HG02759 (cell line): Measurements from ENCODE around the gene PRSS21.

Source experiments
- ATAC-seq: cut with Tn5 transposase; IDR thresholded peaks from one replicate; pipeline ENCODE4 v1.9.1; 2021; ENCODE audit warnings: mild to moderate bottlenecking, moderate library complexity; ENCODE audit not compliant: unreplicated experiment

Gene PRSS21

DNA sequence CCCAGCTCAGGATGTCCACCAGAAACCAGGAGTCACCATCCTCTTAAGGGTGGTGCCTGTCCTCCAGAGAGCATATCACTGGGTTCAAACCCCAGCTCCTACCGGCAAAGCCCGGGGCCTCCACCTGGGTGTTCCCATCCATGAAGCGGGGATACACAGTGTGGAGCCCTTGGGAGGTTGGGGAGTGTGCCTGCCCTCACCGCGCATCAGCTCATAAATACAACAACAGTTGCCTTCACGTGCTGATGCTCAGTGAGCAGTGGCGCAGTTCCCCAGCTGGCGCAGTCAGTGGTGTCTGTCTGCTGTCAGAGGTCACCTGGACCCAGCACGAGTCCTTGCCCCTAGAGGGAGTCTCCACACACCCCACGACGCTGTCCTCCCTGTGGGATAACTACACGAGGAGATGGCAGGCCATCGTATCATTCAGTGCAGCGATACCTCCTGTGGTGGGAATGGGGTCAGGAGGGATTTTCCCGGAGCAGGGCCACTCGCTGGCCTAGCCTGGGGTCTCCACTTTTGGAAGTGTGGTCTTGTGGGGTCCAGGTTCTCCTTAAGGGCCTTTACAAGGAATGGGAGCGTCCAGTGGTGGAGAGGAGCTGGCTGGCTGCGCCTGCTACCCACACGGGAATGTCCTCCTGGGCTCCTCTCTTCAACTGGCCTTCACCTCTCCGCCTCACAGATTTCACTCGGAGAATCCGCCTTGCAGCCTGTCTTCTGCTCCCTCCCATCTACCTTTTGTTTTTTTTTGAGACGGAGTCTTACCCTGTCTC is 37.7 kb upstream of the PRSS21 start:
- no peak for ATAC-seq

DNA sequence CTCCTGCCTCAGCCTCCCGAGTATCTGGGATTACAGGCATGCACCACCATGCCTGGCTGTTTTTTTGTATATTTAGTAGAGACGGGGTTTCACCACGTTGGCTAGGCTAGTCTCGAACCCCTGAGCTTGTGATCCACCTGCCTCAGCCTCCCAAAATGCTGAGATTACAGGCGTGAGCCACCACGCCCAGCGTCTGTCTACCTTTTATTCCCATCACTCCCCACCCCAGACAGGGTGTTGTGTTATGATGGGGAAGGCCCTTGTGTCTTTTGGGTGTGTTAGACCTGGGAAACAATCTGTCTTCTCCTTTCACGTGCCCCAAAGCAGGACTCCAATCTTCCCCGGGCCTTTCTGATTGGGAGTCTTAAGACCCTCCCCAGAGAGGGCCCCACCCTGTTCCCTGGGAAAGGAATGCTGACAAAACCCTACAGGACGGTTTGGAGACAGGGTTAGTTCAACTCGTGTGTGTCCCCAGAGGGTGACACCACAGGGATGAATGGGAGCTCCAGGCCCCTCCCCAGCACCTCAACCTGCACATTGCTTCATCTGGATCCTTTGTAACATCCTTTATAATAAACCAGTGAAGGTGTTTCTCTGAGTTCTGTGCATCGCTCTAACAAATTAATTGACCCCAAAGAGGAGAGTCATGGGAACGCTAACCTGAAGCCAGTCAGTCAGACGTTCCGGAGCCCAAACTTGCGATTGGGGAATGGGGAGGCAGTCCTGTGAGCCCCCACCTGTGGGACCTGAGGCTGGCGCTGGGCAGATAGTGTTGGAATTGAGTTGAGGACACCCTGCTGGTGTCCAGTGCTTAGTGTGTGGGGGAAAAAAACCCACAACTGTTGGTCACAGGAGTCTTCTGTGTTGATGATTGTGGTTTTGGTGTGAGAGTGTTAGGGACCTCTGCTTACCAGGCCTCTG is 36.8 kb upstream of the PRSS21 start:
- no peak for ATAC-seq

GRCh38 chr16:2782583-2783351 is 34.3 kb upstream of the PRSS21 start:
- no peak for ATAC-seq

DNA sequence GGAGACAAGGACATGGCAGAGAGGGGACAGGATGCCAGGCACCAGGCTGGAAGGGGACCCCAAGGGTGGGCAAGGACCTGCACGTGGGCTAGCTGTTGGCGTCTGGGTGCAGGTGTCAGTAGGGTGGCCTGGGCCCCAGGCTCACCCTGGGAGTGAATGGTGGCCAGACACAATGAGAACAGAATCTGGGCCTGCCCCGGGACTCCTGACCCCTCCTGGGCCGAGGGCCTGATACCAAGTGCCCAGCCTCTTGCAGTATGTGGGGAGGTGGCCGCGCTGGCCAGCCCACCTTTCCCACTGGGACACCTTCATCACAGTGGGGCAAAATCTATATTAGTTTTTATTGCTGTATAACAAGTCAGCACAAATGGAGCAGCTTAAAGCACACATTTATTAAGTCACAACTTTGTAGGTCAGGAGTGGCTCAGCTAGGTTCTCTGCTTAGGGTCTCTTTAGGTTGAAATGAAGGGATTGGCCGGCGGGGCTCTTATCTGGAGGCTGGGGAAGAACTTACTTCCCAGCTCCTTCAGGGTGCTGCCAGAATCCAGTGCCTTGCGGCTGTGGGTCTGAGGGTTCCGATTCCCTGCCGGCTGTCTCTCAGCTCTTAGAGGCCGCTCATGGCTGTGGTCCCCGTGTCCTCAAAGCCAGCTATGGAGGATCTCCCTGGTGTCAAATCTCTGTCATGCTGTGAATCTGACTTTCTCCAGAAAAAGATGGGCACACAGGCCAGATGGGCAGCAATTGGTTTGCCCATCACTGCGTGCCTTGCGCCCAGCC is 33.3 kb upstream of the PRSS21 start:
- no peak for ATAC-seq

GRCh38 chr16:2784358-2785100 is 32.5 kb upstream of the PRSS21 start:
- no peak for ATAC-seq

- ATAC-seq, result no peak
Observed at GRCh38 chr16:2785101-2785991, 31.7 kb upstream of the PRSS21 start.

GRCh38 chr16:2786061-2786825 is 30.8 kb upstream of the PRSS21 start:
- ATAC-seq, result no peak

GRCh38 chr16:2786826-2787151 is 30.2 kb upstream of the PRSS21 start:
- no peak for ATAC-seq

DNA sequence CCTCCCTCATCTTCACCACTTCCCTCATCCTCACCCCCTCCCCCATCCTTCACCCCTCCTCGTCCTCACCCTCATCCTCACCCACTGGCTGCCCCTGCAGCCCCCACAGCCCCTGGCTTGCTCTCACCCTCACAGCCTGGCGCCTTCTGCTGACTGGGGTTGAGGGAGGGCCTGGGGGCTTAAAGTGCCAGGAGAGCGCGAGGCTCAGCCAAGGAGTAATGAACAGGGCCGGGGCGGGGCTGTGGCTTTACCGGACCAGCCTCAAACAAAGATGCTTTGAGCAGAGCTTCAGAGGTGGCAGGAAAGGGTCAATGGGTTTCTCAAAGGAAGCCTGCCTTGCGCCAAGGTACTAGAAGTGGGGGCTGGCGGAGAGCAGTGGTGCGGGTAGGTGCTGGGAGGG is 29.6 kb upstream of the PRSS21 start, which contains the start of gene PRSS33:
Gene PRSS33, minus strand, starts transcription at position 155 of the 400 bp plus-strand sequence. CDS start 1,013 bp downstream, outside the sequence.
- no peak for ATAC-seq

GRCh38 chr16:2787961-2788360 is 29.1 kb upstream of the PRSS21 start:
- ATAC-seq, result no peak

- no peak for ATAC-seq
Observed at GRCh38 chr16:2790631-2791030, 26.4 kb upstream of the PRSS21 start.

- no peak for ATAC-seq
Observed at GRCh38 chr16:2791174-2791573, 25.9 kb upstream of the PRSS21 start.

DNA sequence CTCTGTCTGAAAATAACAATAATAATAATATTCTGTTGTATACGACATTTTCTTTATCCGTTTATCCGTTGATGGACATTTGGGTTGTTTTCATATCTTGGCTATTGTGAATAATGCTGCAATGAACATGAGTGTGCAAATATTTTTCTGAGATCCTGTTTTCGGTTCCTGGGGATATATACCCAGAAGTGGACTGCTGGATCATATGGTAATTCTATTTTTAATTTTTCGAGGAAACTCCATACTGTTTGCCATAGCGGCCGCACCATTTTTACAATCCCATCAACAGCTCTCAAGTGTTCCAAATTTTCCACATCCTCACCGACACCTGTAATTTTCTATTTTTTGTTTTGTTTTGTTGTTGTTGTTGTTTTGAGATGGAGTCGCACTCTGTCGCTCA is 24.1 kb upstream of the PRSS21 start:
- ATAC-seq, result no peak

DNA sequence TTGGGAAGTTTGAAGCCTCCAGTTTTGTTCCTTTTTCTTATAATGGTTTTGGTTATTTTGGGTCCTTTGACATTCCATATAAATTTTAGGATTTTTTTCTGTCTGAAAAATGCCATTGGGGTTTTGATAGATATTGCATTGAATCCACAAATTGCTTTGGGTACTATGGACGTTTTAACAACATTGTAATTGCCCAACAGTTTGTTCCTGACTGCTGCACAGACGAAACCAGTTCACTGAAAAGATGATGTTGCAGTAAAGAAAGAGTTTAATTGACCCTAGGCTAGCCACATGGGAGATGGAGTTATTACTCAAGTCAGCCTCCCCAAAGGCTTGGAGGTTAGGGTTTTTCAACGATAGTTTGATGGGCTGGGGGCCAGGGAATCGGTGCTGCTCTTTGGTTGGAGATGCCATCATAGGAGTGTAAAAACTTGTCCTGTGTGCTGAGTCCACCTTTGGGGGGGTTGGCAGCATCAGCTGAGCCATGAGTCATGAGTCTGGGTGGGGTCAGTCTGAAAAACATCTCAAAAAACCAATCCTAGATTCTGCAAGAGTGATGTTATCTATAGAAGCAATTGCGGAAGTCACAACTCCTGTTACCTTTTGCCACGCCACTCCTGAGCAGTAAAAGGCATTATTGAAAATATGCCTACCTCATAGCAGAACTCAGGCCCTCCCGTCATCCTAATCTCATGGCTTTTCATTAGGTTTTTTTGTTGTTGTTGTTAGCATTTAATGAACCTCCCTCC is 21.5 kb upstream of the PRSS21 start:
- no peak for ATAC-seq

- no peak for ATAC-seq
Observed at GRCh38 chr16:2798723-2799204, 18.3 kb upstream of the PRSS21 start.

DNA sequence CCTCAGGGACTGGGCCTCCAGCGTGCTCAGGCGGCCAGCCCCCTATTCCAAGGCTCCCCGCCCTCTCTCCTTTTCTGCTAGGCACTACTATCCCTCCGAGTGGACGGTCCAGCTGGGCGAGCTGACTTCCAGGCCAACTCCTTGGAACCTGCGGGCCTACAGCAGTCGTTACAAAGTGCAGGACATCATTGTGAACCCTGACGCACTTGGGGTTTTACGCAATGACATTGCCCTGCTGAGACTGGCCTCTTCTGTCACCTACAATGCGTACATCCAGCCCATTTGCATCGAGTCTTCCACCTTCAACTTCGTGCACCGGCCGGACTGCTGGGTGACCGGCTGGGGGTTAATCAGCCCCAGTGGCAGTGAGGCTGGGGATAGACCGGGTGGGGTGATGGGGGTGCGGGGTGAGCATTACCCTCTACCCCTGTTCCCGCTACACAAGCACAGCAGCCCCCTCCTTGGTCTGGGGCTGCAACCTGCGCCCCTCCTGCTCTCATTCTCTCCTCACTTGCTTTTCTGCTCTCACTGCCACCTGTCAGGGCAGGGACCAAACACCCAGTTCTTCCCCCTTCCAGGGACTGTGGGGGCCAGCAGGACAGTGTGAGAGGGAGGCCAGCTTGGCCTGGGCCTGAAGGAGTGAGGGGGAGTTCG is 17.7 kb upstream of the PRSS21 start:
- ATAC-seq, result no peak

DNA sequence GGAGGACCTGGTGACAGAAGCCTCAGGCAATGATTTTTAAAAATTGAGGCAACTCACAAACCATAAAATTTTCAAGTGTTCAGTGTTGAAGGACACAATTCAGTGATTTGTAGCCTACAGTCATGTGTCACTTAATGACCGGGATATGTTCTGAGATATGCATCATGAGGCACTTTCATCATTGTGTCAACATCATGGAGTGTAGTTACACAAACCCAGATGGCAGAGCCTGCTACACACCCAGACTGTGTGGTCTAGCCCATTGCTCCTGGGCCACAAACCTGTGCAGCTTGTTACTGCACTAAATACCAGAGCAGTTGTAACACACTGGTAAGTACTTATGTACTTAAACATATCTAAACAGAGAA is 17.2 kb upstream of the PRSS21 start:
- no peak for ATAC-seq
